GM12878 (cell line): Measurements from ENCODE around the gene MTERF1. TPM values are rescaled to one million over a fixed set of nuclear protein-coding genes. Genes with fewer than 3 reads are reported as not detected.
"Not testable (repeated sequence)": the region's sequence is repeated elsewhere in the genome, so short reads cannot be mapped to it uniquely, and the experiment has no call there.

Experiments
- ATAC-seq: fragments of 200-7000 bp; cut with Tn5 transposase; 3 replicates; pipeline ENCODE4 v1.9.1; 2020; ENCODE audit warnings: mild to moderate bottlenecking, moderate library complexity
- BruUV-seq: library from RNA; stranded (reverse); fragments of 400-500 nt; replicated peaks from 2 replicates; lab custom pipeline; 2021; lab: Mats Ljungman, UMichigan
- CTCF ChIA-PET: fragments of 300-600 bp; sonication (Branson Sonifier 250); formaldehyde crosslinking; extraction: SDS; loops from one replicate; lab custom pipeline; 2021; ENCODE audit warnings: inconsistent platforms; lab: Yijun Ruan, JAX
- POLR2A ChIA-PET: fragments of 350-600 bp; formaldehyde crosslinking; extraction: SDS; loops from one replicate; lab custom pipeline; 2021; ENCODE audit warnings: inconsistent platforms; lab: Charles Lee
- RAD21 ChIA-PET: fragments of 300-600 bp; sonication (Branson Sonifier 250); formaldehyde crosslinking; loops from one replicate; lab custom pipeline; 2023; ENCODE audit warnings: antibody characterized with exemption; ENCODE audit not compliant: unreplicated experiment; lab: Charles Lee
- SMC1A ChIA-PET: fragments of 300-600 bp; sonication (Branson Sonifier 250); formaldehyde crosslinking; loops from one replicate; lab custom pipeline; 2023; ENCODE audit not compliant: unreplicated experiment, uncharacterized antibody; lab: Charles Lee
- DNase-seq: peaks from one replicate; pipeline ENCODE4 v3.0.0-alpha.2; 2011; ENCODE audit warnings: low read depth, low spot score
- FAIRE-seq: peaks from 3 replicates; lab custom pipeline; 2011; peaks lifted over from hg19 to GRCh38; lab: Jason Lieb, UNC
- H2AFZ ChIP-seq: 2 replicates; pipeline ENCODE4 v1.6.0; 2011; ENCODE audit warnings: low read depth, low read length, control low read depth; ENCODE audit not compliant: control insufficient read depth
- H3K27ac ChIP-seq: 2 replicates; pipeline ENCODE4 v1.5.1; 2011; ENCODE audit warnings: control low read depth; ENCODE audit not compliant: control insufficient read depth, insufficient read depth
- H3K27me3 ChIP-seq, 2 experiments: replicated peaks in 1 of 2; 2 replicates each; pipeline versions ENCODE4 v1.6.0 to v1.6.1; 2011; ENCODE audit warnings: low read length in 1 of 2; ENCODE audit not compliant: control insufficient read depth in 2 of 2, insufficient read depth in 2 of 2
- H3K36me3 ChIP-seq, 2 experiments: 2 replicates each; pipeline ENCODE4 v1.5.1; 2011; ENCODE audit warnings: low read length in 1 of 2; ENCODE audit not compliant: control insufficient read depth in 2 of 2, insufficient read depth in 2 of 2
- H3K4me1 ChIP-seq: 2 replicates; pipeline ENCODE4 v1.6.1; 2011; ENCODE audit warnings: mild to moderate bottlenecking, low read length, moderate library complexity, mixed read lengths; ENCODE audit not compliant: control insufficient read depth, insufficient read depth
- H3K4me2 ChIP-seq: 2 replicates; pipeline ENCODE4 v1.6.0; 2011; ENCODE audit warnings: control low read depth; ENCODE audit not compliant: control insufficient read depth, insufficient read depth
- H3K4me3 ChIP-seq: fragments of 200-600 bp; sonication (generic); 2 replicates; pipeline ENCODE4 v1.5.1; 2016
- H3K79me2 ChIP-seq: 2 replicates; pipeline ENCODE4 v1.6.0; 2011; ENCODE audit warnings: low read length; ENCODE audit not compliant: control insufficient read depth, insufficient read depth
- H3K9ac ChIP-seq: 2 replicates; pipeline ENCODE4 v1.8.0; 2011; ENCODE audit warnings: low read length, control low read depth, mixed read lengths; ENCODE audit not compliant: control insufficient read depth, insufficient read depth
- H3K9me3 ChIP-seq: replicated peaks from 3 replicates; pipeline ENCODE4 v1.5.1; 2011; ENCODE audit warnings: mild to moderate bottlenecking, low read length; ENCODE audit not compliant: control insufficient read depth, insufficient read depth
- H4K20me1 ChIP-seq: 2 replicates; pipeline ENCODE4 v1.6.0; 2011; ENCODE audit not compliant: control insufficient read depth, insufficient read depth
- NFIC ChIP-seq: IDR thresholded peaks from 2 replicates; pipeline ENCODE4 v1.6.1; 2012; ENCODE audit warnings: low read depth, mild to moderate bottlenecking, inconsistent platforms, low read length, moderate library complexity
- RFX5 ChIP-seq: IDR thresholded peaks from 2 replicates; pipeline ENCODE4 v1.6.1; 2011; ENCODE audit warnings: low read depth, low read length, improper control_type of control experiment
- TCF3 ChIP-seq: IDR thresholded peaks from 2 replicates; pipeline ENCODE4 v1.6.1; 2012; ENCODE audit warnings: low read depth, mild to moderate bottlenecking, low read length, borderline replicate concordance; ENCODE audit not compliant: insufficient read depth
- WGBS: methylation state at CpG from one replicate; pipeline ENCODE4 v1.1.6; 2016; ENCODE audit warnings: low lambda C conversion rate; ENCODE audit not compliant: insufficient replicate concordance, insufficient coverage; ENCODE audit errors: missing lambda C conversion rate; 5-methylcytosine and 5-hydroxymethylcytosine counted together
- in situ Hi-C: fragments of 300-500 bp; cut with MboI; formaldehyde crosslinking; loops from 9 replicates; pipeline ENCODE4 v1.14.3; 2018; ENCODE audit warnings: mixed read lengths
- intact Hi-C: fragments of 100-400 bp; cut with micrococcal nuclease; formaldehyde crosslinking; loops from one replicate; pipeline ENCODE4 v1.14.2; 2022; ENCODE audit not compliant: unreplicated experiment
- polyA plus RNA-seq, 11 experiments: library from polyadenylated mRNA; depleted of rRNA in 4 of 11; unstranded in 6 of 11; stranded (reverse) in 5 of 11; fragments of >200 nt; fragmentation: Nextera tagmentation in 4 of 11; fragmentation: Illumina TruSeq in 1 of 11; extraction: Ambion mirVana in 4 of 11; extraction: Trizol in 1 of 11; gene quantifications; 1 replicate in 1 of 11; 2 replicates in 10 of 11; pipeline versions ENCODE4 v1.2.1 to v1.2.3, GENCODE V29; 2011 to 2016; ENCODE audit warnings: inconsistent platforms in 2 of 11, missing spikeins in 2 of 11, low read depth in 1 of 11
- total RNA-seq, 4 experiments: library from RNA; depleted of rRNA in 3 of 4; stranded (reverse); fragments of >200 nt in 3 of 4; fragmentation: Illumina TruSeq in 1 of 4; extraction: Trizol in 1 of 4; gene quantifications; 2 replicates each; pipeline versions ENCODE4 v1.2.1 to v1.2.3, GENCODE V29; 2013 to 2021
- TF ChIP-seq, protein P1 (sequence below): fragments of 450-650 bp; formaldehyde crosslinking; IDR thresholded peaks from 2 replicates; pipeline ENCODE4 v1.4.0; 2020; ENCODE audit warnings: mild to moderate bottlenecking, moderate library complexity
- TF ChIP-seq, protein P2 (sequence below): IDR thresholded peaks from 2 replicates; pipeline ENCODE4 v1.6.1; 2012; ENCODE audit warnings: low read length, inconsistent platforms

Gene MTERF1
- total and polyA plus RNA-seq, 10 of the 15 experiments (the other 5 are each of a cell fraction or from before 2014, with no cell fraction given) = 14.7 to 38.7 (median 28.0) TPM

DNA sequence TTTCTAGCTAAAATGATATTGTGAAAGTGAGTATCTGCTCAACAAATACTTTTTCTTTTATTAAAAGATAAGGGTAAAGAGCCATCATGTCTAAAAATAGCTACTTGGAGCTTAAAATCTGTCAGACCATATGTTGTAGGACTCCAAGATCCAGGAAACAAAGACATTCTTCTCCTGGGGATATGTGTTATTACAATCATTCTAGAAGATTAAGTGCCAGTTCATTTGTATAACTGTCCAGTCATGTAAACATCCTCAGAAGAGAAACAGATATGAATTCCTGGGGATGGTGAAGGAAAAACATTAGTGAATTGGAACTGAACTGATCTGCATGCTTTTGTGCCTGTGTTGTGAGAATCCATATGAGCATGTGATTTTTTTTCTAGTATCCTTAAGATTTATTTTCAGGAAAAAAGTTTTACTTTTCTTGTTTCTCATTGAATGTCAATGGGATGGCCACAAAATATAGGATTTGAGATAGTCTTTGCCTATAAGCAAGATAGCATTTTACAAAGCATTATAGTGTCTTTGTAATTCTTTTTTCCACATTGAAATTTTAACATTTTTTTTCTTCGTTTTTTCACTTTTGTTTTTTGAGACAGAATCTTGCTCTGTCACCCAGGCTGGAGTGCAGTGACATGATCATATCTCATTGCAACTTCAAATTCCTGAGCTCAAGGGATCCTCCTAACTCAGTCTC lies 14.4 kb upstream of the MTERF1 start:
- no TSS peak for BruUV-seq
- no peaks in the 10 kb centered on the region for H3K4me1 ChIP-seq
- no peak overlapping the region for H3K4me3 ChIP-seq
- TF ChIP-seq, protein P1, sequence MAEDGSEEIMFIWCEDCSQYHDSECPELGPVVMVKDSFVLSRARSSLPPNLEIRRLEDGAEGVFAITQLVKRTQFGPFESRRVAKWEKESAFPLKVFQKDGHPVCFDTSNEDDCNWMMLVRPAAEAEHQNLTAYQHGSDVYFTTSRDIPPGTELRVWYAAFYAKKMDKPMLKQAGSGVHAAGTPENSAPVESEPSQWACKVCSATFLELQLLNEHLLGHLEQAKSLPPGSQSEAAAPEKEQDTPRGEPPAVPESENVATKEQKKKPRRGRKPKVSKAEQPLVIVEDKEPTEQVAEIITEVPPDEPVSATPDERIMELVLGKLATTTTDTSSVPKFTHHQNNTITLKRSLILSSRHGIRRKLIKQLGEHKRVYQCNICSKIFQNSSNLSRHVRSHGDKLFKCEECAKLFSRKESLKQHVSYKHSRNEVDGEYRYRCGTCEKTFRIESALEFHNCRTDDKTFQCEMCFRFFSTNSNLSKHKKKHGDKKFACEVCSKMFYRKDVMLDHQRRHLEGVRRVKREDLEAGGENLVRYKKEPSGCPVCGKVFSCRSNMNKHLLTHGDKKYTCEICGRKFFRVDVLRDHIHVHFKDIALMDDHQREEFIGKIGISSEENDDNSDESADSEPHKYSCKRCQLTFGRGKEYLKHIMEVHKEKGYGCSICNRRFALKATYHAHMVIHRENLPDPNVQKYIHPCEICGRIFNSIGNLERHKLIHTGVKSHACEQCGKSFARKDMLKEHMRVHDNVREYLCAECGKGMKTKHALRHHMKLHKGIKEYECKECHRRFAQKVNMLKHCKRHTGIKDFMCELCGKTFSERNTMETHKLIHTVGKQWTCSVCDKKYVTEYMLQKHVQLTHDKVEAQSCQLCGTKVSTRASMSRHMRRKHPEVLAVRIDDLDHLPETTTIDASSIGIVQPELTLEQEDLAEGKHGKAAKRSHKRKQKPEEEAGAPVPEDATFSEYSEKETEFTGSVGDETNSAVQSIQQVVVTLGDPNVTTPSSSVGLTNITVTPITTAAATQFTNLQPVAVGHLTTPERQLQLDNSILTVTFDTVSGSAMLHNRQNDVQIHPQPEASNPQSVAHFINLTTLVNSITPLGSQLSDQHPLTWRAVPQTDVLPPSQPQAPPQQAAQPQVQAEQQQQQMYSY (CRISPR knock-in tag) = no peak
- no peak for TF ChIP-seq TCF3
- TF ChIP-seq RFX5 = no peak
- TF ChIP-seq, protein P2, sequence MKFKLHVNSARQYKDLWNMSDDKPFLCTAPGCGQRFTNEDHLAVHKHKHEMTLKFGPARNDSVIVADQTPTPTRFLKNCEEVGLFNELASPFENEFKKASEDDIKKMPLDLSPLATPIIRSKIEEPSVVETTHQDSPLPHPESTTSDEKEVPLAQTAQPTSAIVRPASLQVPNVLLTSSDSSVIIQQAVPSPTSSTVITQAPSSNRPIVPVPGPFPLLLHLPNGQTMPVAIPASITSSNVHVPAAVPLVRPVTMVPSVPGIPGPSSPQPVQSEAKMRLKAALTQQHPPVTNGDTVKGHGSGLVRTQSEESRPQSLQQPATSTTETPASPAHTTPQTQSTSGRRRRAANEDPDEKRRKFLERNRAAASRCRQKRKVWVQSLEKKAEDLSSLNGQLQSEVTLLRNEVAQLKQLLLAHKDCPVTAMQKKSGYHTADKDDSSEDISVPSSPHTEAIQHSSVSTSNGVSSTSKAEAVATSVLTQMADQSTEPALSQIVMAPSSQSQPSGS = no peak
- no peak for TF ChIP-seq NFIC
- RAD21 ChIA-PET = no interaction called here
- ATAC-seq = no peak
- H2AFZ ChIP-seq = no peak overlapping the region
- no peaks in the 10 kb centered on the region for H3K79me2 ChIP-seq
- H3K27ac ChIP-seq = no peak overlapping the region
- no peaks in the 10 kb centered on the region for H3K9me3 ChIP-seq
- DNase-seq = no peak
- no peak overlapping the region for H3K4me2 ChIP-seq
- H3K36me3 ChIP-seq = no peaks in the 10 kb centered on the region
- SMC1A ChIA-PET = no interaction called here
- 0% methylated on average over 1 of the region's 1 CpG for whole genome bisulfite sequencing
- CTCF ChIA-PET = interaction anchor here (2.7 kb wide), 1 partner anchor 15 kb away, joined by 9 read pairs; the partner anchor contains the start of gene MTERF1
- POLR2A ChIA-PET = interaction anchor here (0.5 kb wide), 1 partner anchor 312 kb away, joined by 5 read pairs; no protein-coding TSS in a partner anchor
- intact Hi-C loops = no loop called here
- no peak overlapping the region for H3K9ac ChIP-seq
- in situ Hi-C loops = no loop called here
- no peak for FAIRE-seq
- H4K20me1 ChIP-seq = no peaks in the 10 kb centered on the region
- no peaks in the 10 kb centered on the region for H3K27me3 ChIP-seq

DNA sequence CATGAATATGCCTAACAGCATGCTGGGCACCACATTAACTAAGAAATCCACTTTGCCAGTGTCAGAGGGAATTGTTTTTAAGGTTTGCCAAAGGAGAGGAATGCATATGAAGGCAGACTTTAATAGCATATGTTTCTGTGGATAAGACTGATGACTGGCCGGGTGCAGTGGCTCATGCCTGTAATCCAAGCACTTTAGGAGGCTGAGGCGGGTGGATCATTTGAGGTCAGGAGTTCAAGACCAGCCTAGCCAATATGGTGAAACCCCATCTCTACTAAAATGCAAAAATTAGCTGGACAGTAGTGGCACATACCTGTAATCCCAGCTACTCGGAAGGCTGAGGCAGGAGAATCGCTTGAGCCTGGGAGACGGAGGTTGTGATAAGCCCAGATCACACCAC lies 13.2 kb upstream of the MTERF1 start:
- H3K4me2 ChIP-seq, H2AFZ ChIP-seq, H3K9me3 ChIP-seq, H3K27me3 ChIP-seq, H3K36me3 ChIP-seq, RAD21 ChIA-PET, H3K4me3 ChIP-seq, H3K9ac ChIP-seq, H3K27ac ChIP-seq, ATAC-seq, SMC1A ChIA-PET, DNase-seq, intact Hi-C loops, POLR2A ChIA-PET, H3K4me1 ChIP-seq, BruUV-seq, FAIRE-seq, H4K20me1 ChIP-seq, in situ Hi-C loops, H3K79me2 ChIP-seq: not testable (repeated sequence)
- CTCF ChIA-PET = interaction anchor here (0.8 kb wide), 1 partner anchor 532 kb away, joined by 3 read pairs; no protein-coding TSS in a partner anchor
- 84% methylated on average over 5 of the region's 5 CpGs for WGBS
